GM12873 (cell line): Measurements from ENCODE around the gene CFAP77.

Experiments used
- CTCF ChIP-seq: IDR thresholded peaks from 2 replicates; pipeline ENCODE4 v1.5.1; 2012; ENCODE audit warnings: low read depth, mild to moderate bottlenecking, moderate library complexity, low read length, control low read depth; ENCODE audit not compliant: insufficient read depth; ENCODE audit errors: missing control alignments

CFAP77 gene

GRCh38 chr9:132411091-132411508 lies 1.1 kb downstream of the CFAP77 start:
- TF ChIP-seq CTCF = peak; percentile 75

GRCh38 chr9:132412089-132412488 lies 2.1 kb downstream of the CFAP77 start:
- peak; percentile 53 for TF ChIP-seq CTCF

- no peak for TF ChIP-seq CTCF
Measured at GRCh38 chr9:132413926-132414325, 3.9 kb downstream of the CFAP77 start.

GRCh38 chr9:132414731-132415130 lies 4.7 kb downstream of the CFAP77 start:
- no peak for TF ChIP-seq CTCF

- TF ChIP-seq CTCF = no peak
Measured at GRCh38 chr9:132415181-132415580, 5.2 kb downstream of the CFAP77 start.

GRCh38 chr9:132418726-132419363 lies 8.8 kb downstream of the CFAP77 start:
- no peak for TF ChIP-seq CTCF

- no peak for TF ChIP-seq CTCF
Measured at GRCh38 chr9:132422574-132422973, 12.6 kb downstream of the CFAP77 start.

GRCh38 chr9:132423503-132423902 lies 13.5 kb downstream of the CFAP77 start:
- TF ChIP-seq CTCF = no peak
